GM21723 (cell line): ENCODE data around the gene NF1.

ENCODE experiments used
- ATAC-seq: cut with Tn5 transposase; IDR thresholded peaks from one replicate; pipeline ENCODE4 v1.9.1; 2021; ENCODE audit warnings: mild to moderate bottlenecking, moderate library complexity; ENCODE audit not compliant: unreplicated experiment

Gene NF1

GRCh38 chr17:31418773-31419350 lies 324.1 kb downstream of the NF1 start:
- no peak for ATAC-seq

DNA sequence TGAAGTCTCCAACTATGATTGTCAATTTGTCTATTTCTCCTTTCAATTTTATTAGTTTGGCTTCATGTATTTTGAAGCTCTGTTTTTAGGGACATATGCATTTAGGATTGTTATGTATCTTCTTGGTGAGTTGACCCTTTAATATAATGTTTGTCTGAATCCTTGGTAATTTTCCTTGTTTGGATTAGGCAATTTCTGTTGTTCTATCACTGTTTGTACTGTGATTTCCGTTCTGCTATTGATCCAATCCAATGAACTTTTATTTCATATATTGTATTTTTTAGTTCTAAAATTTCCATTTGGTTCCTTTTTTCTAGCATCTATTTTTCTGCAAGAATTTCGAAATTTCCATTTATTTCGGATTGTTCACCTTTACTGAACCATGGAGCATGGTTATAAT lies 327.7 kb downstream of the NF1 start:
- ATAC-seq, result no peak

DNA sequence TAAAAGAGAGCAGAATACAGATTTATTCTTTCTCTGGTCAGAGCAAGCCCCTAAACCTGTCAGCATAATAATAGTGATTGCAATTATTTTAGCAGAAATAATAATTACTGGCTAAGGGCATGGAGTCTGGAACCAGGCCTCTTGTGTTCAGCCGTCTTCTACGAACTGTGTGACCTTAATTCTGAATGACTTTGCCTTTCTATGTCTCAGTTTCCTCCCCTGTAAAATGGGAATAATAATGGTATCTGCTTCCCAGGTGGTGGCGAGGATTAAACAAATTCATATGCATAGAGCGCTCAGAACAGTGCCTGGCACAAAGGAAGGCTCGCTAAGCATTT lies 330.1 kb downstream of the NF1 start:
- no peak for ATAC-seq

DNA sequence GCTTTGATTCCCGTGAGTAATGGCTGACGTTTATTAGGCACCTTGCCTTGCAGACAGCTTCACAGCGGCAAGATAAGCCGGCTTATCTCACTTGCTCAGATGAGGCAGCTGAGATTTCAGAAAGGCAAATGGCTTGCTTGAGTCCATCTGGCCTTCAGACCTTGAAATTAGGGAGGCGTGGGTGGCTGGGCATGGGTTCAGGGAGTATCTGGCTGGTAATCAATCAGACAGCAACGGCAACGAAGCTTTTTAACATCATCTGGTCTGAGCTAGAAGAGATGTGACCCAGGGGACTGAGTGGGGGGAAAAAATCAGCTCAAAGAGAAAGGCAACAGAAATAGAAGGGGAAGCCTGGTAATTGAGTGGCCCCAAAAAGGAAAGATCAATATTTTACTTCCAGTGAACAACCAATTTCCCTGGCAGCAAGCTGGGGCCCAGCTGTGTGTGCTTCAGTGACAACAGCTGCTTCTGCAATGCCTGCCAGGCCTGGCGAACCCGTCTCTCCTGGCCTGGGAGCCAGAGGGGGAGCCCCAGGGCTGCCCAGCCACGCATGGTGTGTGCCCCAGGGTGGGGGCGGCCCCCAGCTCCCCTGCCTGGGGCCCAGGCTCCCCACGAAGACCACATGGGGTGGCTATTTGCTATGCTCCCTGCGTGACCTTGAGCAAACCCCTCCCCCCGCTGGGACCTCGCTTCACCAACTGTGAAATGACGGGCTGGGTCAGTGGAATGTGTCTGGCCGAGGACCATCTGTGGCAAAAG lies 330.7 kb downstream of the NF1 start:
- ATAC-seq, result no peak
